Measurements from ENCODE around the gene ABCB9.

DNA sequence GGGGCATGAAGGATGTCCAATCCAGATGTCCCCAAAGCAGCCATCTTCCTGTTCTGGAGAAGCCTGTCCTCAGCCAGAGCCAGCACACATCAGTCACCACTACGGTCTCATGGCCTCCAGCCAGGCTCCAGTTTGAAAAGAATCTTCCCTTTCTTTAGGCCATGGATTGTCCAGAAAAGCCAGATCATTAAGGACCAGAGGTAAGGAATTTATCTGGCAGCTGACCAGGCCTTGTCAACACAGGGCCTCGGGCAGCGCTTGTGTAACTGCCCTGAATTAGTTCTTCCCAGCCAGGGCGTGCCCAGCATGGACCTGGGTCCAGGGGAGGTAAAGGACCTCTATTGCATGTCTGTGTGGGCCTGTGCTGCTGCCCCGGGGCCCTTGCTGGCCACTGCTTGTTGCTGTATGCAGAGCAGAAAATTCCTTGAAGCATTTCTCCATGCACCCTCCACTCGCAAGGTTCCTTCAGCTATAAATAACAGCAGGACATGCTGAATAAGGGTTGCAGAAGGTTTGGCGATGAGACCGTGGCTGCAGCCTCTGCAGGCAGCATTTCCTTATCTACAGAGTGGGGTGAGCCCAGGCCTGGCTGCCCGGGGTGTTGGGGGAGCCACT, 48.6 kb downstream of the ABCB9 start:
- TF ChIP-seq POLR2AphosphoS5 (IDR thresholded peaks at IDR 0.05; ENCODE audit: low read depth) (no peak), EZH2 (IDR thresholded peaks at IDR 0.05; ENCODE audit: low read depth, unreplicated experiment) (no peak), EZH2phosphoT487 (IDR thresholded peaks at IDR 0.05; ENCODE audit: unreplicated experiment) (no peak), CREB1 (CRISPR knock-in tag; IDR thresholded peaks at IDR 0.05; ENCODE audit: low read depth) (no peak), ZNF114 (CRISPR knock-in tag; IDR thresholded peaks at IDR 0.05) (no peak), STAT1 (IDR thresholded peaks at IDR 0.05; ENCODE audit: unreplicated experiment) (no peak), ZNF331 (CRISPR knock-in tag; IDR thresholded peaks at IDR 0.05; ENCODE audit: low read depth) (no peak), NANOG (IDR thresholded peaks at IDR 0.05; ENCODE audit: borderline replicate concordance) (no peak), JUNB (IDR thresholded peaks at IDR 0.05; ENCODE audit: unreplicated experiment) (no peak)
- TF ChIP-seq, protein P1, sequence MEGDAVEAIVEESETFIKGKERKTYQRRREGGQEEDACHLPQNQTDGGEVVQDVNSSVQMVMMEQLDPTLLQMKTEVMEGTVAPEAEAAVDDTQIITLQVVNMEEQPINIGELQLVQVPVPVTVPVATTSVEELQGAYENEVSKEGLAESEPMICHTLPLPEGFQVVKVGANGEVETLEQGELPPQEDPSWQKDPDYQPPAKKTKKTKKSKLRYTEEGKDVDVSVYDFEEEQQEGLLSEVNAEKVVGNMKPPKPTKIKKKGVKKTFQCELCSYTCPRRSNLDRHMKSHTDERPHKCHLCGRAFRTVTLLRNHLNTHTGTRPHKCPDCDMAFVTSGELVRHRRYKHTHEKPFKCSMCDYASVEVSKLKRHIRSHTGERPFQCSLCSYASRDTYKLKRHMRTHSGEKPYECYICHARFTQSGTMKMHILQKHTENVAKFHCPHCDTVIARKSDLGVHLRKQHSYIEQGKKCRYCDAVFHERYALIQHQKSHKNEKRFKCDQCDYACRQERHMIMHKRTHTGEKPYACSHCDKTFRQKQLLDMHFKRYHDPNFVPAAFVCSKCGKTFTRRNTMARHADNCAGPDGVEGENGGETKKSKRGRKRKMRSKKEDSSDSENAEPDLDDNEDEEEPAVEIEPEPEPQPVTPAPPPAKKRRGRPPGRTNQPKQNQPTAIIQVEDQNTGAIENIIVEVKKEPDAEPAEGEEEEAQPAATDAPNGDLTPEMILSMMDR (conservative IDR thresholded peaks at IDR 0.05; ENCODE audit: low read depth in 2 of 2) = no peak
- TF ChIP-seq, protein P2, sequence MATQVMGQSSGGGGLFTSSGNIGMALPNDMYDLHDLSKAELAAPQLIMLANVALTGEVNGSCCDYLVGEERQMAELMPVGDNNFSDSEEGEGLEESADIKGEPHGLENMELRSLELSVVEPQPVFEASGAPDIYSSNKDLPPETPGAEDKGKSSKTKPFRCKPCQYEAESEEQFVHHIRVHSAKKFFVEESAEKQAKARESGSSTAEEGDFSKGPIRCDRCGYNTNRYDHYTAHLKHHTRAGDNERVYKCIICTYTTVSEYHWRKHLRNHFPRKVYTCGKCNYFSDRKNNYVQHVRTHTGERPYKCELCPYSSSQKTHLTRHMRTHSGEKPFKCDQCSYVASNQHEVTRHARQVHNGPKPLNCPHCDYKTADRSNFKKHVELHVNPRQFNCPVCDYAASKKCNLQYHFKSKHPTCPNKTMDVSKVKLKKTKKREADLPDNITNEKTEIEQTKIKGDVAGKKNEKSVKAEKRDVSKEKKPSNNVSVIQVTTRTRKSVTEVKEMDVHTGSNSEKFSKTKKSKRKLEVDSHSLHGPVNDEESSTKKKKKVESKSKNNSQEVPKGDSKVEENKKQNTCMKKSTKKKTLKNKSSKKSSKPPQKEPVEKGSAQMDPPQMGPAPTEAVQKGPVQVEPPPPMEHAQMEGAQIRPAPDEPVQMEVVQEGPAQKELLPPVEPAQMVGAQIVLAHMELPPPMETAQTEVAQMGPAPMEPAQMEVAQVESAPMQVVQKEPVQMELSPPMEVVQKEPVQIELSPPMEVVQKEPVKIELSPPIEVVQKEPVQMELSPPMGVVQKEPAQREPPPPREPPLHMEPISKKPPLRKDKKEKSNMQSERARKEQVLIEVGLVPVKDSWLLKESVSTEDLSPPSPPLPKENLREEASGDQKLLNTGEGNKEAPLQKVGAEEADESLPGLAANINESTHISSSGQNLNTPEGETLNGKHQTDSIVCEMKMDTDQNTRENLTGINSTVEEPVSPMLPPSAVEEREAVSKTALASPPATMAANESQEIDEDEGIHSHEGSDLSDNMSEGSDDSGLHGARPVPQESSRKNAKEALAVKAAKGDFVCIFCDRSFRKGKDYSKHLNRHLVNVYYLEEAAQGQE (IDR thresholded peaks at IDR 0.05; ENCODE audit: unreplicated experiment) = no peak
- TF ChIP-seq, protein P3, sequence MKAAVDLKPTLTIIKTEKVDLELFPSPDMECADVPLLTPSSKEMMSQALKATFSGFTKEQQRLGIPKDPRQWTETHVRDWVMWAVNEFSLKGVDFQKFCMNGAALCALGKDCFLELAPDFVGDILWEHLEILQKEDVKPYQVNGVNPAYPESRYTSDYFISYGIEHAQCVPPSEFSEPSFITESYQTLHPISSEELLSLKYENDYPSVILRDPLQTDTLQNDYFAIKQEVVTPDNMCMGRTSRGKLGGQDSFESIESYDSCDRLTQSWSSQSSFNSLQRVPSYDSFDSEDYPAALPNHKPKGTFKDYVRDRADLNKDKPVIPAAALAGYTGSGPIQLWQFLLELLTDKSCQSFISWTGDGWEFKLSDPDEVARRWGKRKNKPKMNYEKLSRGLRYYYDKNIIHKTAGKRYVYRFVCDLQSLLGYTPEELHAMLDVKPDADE (IDR thresholded peaks at IDR 0.05) = no peak
- TF ChIP-seq, protein P4, sequence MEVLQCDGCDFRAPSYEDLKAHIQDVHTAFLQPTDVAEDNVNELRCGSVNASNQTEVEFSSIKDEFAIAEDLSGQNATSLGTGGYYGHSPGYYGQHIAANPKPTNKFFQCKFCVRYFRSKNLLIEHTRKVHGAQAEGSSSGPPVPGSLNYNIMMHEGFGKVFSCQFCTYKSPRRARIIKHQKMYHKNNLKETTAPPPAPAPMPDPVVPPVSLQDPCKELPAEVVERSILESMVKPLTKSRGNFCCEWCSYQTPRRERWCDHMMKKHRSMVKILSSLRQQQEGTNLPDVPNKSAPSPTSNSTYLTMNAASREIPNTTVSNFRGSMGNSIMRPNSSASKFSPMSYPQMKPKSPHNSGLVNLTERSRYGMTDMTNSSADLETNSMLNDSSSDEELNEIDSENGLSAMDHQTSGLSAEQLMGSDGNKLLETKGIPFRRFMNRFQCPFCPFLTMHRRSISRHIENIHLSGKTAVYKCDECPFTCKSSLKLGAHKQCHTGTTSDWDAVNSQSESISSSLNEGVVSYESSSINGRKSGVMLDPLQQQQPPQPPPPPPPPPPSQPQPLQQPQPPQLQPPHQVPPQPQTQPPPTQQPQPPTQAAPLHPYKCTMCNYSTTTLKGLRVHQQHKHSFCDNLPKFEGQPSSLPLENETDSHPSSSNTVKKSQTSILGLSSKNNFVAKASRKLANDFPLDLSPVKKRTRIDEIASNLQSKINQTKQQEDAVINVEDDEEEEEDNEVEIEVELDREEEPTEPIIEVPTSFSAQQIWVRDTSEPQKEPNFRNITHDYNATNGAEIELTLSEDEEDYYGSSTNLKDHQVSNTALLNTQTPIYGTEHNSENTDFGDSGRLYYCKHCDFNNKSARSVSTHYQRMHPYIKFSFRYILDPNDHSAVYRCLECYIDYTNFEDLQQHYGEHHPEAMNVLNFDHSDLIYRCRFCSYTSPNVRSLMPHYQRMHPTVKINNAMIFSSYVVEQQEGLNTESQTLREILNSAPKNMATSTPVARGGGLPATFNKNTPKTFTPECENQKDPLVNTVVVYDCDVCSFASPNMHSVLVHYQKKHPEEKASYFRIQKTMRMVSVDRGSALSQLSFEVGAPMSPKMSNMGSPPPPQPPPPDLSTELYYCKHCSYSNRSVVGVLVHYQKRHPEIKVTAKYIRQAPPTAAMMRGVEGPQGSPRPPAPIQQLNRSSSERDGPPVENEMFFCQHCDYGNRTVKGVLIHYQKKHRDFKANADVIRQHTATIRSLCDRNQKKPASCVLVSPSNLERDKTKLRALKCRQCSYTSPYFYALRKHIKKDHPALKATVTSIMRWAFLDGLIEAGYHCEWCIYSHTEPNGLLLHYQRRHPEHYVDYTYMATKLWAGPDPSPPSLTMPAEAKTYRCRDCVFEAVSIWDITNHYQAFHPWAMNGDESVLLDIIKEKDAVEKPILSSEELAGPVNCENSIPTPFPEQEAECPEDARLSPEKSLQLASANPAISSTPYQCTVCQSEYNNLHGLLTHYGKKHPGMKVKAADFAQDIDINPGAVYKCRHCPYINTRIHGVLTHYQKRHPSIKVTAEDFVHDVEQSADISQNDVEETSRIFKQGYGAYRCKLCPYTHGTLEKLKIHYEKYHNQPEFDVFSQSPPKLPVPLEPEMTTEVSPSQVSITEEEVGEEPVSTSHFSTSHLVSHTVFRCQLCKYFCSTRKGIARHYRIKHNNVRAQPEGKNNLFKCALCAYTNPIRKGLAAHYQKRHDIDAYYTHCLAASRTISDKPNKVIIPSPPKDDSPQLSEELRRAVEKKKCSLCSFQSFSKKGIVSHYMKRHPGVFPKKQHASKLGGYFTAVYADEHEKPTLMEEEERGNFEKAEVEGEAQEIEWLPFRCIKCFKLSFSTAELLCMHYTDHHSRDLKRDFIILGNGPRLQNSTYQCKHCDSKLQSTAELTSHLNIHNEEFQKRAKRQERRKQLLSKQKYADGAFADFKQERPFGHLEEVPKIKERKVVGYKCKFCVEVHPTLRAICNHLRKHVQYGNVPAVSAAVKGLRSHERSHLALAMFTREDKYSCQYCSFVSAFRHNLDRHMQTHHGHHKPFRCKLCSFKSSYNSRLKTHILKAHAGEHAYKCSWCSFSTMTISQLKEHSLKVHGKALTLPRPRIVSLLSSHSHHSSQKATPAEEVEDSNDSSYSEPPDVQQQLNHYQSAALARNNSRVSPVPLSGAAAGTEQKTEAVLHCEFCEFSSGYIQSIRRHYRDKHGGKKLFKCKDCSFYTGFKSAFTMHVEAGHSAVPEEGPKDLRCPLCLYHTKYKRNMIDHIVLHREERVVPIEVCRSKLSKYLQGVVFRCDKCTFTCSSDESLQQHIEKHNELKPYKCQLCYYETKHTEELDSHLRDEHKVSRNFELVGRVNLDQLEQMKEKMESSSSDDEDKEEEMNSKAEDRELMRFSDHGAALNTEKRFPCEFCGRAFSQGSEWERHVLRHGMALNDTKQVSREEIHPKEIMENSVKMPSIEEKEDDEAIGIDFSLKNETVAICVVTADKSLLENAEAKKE (CRISPR knock-in tag; IDR thresholded peaks at IDR 0.05) = no peak
